Measurements from ENCODE around the gene C17orf107.
A peak's percentile ranks its signal among the peaks of the same experiment; 100 is the strongest.
"Not testable (repeated sequence)": the region's sequence is repeated elsewhere in the genome, so short reads cannot be mapped to it uniquely, and the experiment has no call there.

C17orf107 gene

GRCh38 chr17:4901108-4901647, 1.8 kb downstream of the C17orf107 start:
- no peak for DNase-seq (ENCODE audit: low spot score)

- DNase-seq (ENCODE audit: low spot score): no peak
Observed at GRCh38 chr17:4901648-4902344, 2.5 kb downstream of the C17orf107 start.

GRCh38 chr17:4902540-4902939, 3.2 kb downstream of the C17orf107 start:
- no peak for DNase-seq (ENCODE audit: low spot score)

- DNase-seq (ENCODE audit: low spot score): peak; percentile 72
Observed at GRCh38 chr17:4903051-4903818, 3.9 kb downstream of the C17orf107 start, which contains the start of gene CHRNE. CHRNE (minus strand) TSS chr17:4903098; CDS start chr17:4903063, 35 bp downstream.

GRCh38 chr17:4906642-4907041, 7.3 kb downstream of the C17orf107 start:
- not testable (repeated sequence) for DNase-seq (ENCODE audit: low spot score)

GRCh38 chr17:4908301-4908700, 9.0 kb downstream of the C17orf107 start:
- no peak for DNase-seq (ENCODE audit: low spot score)

GRCh38 chr17:4908711-4909496, 9.6 kb downstream of the C17orf107 start:
- DNase-seq (ENCODE audit: low spot score): peak; percentile 79

GRCh38 chr17:4913994-4914393, 14.7 kb downstream of the C17orf107 start:
- DNase-seq (ENCODE audit: low spot score): no peak

GRCh38 chr17:4914551-4914950, 15.2 kb downstream of the C17orf107 start:
- not testable (repeated sequence) for DNase-seq (ENCODE audit: low spot score)

GRCh38 chr17:4919511-4920047, 20.2 kb downstream of the C17orf107 start:
- no peak for DNase-seq (ENCODE audit: low spot score)

- no peak for DNase-seq (ENCODE audit: low spot score)
Observed at GRCh38 chr17:4920351-4921048, 21.2 kb downstream of the C17orf107 start.

GRCh38 chr17:4921320-4921719, 22.0 kb downstream of the C17orf107 start:
- DNase-seq (ENCODE audit: low spot score): no peak

- not testable (repeated sequence) for DNase-seq (ENCODE audit: low spot score)
Observed at GRCh38 chr17:4926577-4927335, 27.4 kb downstream of the C17orf107 start.

GRCh38 chr17:4928881-4929280, 29.5 kb downstream of the C17orf107 start:
- no peak for DNase-seq (ENCODE audit: low spot score)

GRCh38 chr17:4931963-4932362, 32.6 kb downstream of the C17orf107 start, which contains the start of gene GP1BA:
GP1BA (plus strand) TSS chr17:4932277; CDS start chr17:4932605, 328 bp downstream.
- no peak for DNase-seq (ENCODE audit: low spot score)

- no peak for DNase-seq (ENCODE audit: low spot score)
Observed at GRCh38 chr17:4932756-4933155, 33.4 kb downstream of the C17orf107 start.

- no peak for DNase-seq (ENCODE audit: low spot score)
Observed at GRCh38 chr17:4933646-4934045, 34.3 kb downstream of the C17orf107 start.

- no peak for DNase-seq (ENCODE audit: low spot score)
Observed at GRCh38 chr17:4934173-4934979, 35.0 kb downstream of the C17orf107 start.

- DNase-seq (ENCODE audit: low spot score): no peak
Observed at GRCh38 chr17:4935650-4936049, 36.3 kb downstream of the C17orf107 start.

GRCh38 chr17:4936436-4936835, 37.1 kb downstream of the C17orf107 start:
- DNase-seq (ENCODE audit: low spot score): no peak

All from NAMALWA (cell line).